CD4-positive, alpha-beta T cell treated with Interleukin-10 for 1 hour (primary cell): ENCODE data around the gene CTNNA1.
A peak's percentile ranks its signal among the peaks of the same experiment; 100 is the strongest.
"Not testable (repeated sequence)": the region's sequence is repeated elsewhere in the genome, so short reads cannot be mapped to it uniquely, and the experiment has no call there.

Source experiments
- DNase-seq: peaks from one replicate; pipeline ENCODE4 v3.0.0-alpha.2; 2020

Gene CTNNA1

GRCh38 chr5:138725818-138726416 is 27.3 kb upstream of the CTNNA1 start:
- no peak for DNase-seq

GRCh38 chr5:138726848-138727247 is 26.4 kb upstream of the CTNNA1 start:
- DNase-seq, result no peak

- not testable (repeated sequence) for DNase-seq
Observed at GRCh38 chr5:138730496-138730895, 22.7 kb upstream of the CTNNA1 start.

- no peak for DNase-seq
Observed at GRCh38 chr5:138732466-138732865, 20.8 kb upstream of the CTNNA1 start.

- no peak for DNase-seq
Observed at GRCh38 chr5:138732933-138733332, 20.3 kb upstream of the CTNNA1 start.

GRCh38 chr5:138733509-138733908 is 19.7 kb upstream of the CTNNA1 start:
- DNase-seq, result no peak

- DNase-seq, result no peak
Observed at GRCh38 chr5:138736293-138736692, 16.9 kb upstream of the CTNNA1 start.

- no peak for DNase-seq
Observed at GRCh38 chr5:138737494-138738265, 15.5 kb upstream of the CTNNA1 start.

- DNase-seq, result no peak
Observed at GRCh38 chr5:138738399-138738798, 14.8 kb upstream of the CTNNA1 start.

- no peak for DNase-seq
Observed at GRCh38 chr5:138739938-138740337, 13.3 kb upstream of the CTNNA1 start.

- no peak for DNase-seq
Observed at GRCh38 chr5:138743484-138743883, 9.7 kb upstream of the CTNNA1 start.

GRCh38 chr5:138745268-138745667 is 8.0 kb upstream of the CTNNA1 start:
- DNase-seq, result no peak

- no peak for DNase-seq
Observed at GRCh38 chr5:138748630-138749081, 4.6 kb upstream of the CTNNA1 start.

- not testable (repeated sequence) for DNase-seq
Observed at GRCh38 chr5:138751344-138751743, 1.9 kb upstream of the CTNNA1 start.

- DNase-seq, result no peak
Observed at GRCh38 chr5:138752341-138752950, 779 bp upstream of the CTNNA1 start.

- peak; percentile 15 for DNase-seq
Observed at GRCh38 chr5:138753794-138754698, 821 bp downstream of the CTNNA1 start.

- DNase-seq, result no peak
Observed at GRCh38 chr5:138754699-138755057, 1.5 kb downstream of the CTNNA1 start.

GRCh38 chr5:138755084-138755748 is 2.0 kb downstream of the CTNNA1 start:
- no peak for DNase-seq

GRCh38 chr5:138757061-138757776 is 4.0 kb downstream of the CTNNA1 start:
- DNase-seq, result no peak

- DNase-seq, result no peak
Observed at GRCh38 chr5:138760448-138761110, 7.4 kb downstream of the CTNNA1 start.

- DNase-seq, result peak; percentile 23
Observed at GRCh38 chr5:138761115-138761514, 7.9 kb downstream of the CTNNA1 start.
